Tibial artery (tissue), 4 donors: ENCODE results near the gene TEAD2.

Experiments used
- DNase-seq, 2 donors: peaks; one replicate each; pipeline ENCODE4 v3.0.0-alpha.2; 2019
- H3K27ac ChIP-seq, 2 donors: fragments of 200-600 bp; sonication (generic) in 1 of 2; 1 replicate in 1 of 2; 2 replicates in 1 of 2; pipeline ENCODE4 v1.5.1; 2018 to 2019; ENCODE audit warnings: mild to moderate bottlenecking in 1 of 2
- H3K27me3 ChIP-seq, 2 donors: fragments of 200-600 bp; sonication (generic) in 1 of 2; one replicate each; pipeline versions ENCODE4 v1.5.1 to v1.6.0; 2016 to 2019
- H3K36me3 ChIP-seq, 3 donors: fragments of 200-600 bp; sonication (generic) in 2 of 3; one replicate each; pipeline ENCODE4 v1.5.1; 2016 to 2019; ENCODE audit warnings: mild to moderate bottlenecking in 2 of 3
- H3K4me1 ChIP-seq, 4 donors: fragments of 200-600 bp; sonication (generic) in 2 of 4; 1 replicate in 3 of 4; 2 replicates in 1 of 4; pipeline ENCODE4 v1.5.1; 2016 to 2019
- H3K4me3 ChIP-seq, 2 donors: fragments of 200-600 bp; sonication (generic) in 1 of 2; 1 replicate in 1 of 2; 2 replicates in 1 of 2; pipeline ENCODE4 v1.5.1; 2018 to 2019; ENCODE audit warnings: mild to moderate bottlenecking in 2 of 2
- H3K9me3 ChIP-seq, 3 donors: fragments of 200-600 bp; sonication (generic) in 1 of 3; one replicate each; pipeline ENCODE4 v1.5.1; 2016 to 2019
- CTCF ChIP-seq, 2 experiments: fragments of 200-600 bp in 1 of 2; fragments of 450-650 bp in 1 of 2; IDR thresholded peaks; one replicate each; pipeline ENCODE4 v1.5.1; 2017 to 2019; ENCODE audit warnings: antibody characterized with exemption in 2 of 2, mild to moderate bottlenecking in 1 of 2, moderate library complexity in 1 of 2
- intact Hi-C: fragments of 100-400 bp; cut with DNase I; formaldehyde crosslinking; loops from one replicate; pipeline ENCODE4 v1.15.0; 2023; ENCODE audit warnings: low total_unique reads

The TEAD2 gene

GRCh38 chr19:49338691-49339300, 23.4 kb downstream of the TEAD2 start:
- H3K27me3 ChIP-seq, result no peaks in the 10 kb centered on the region
- TF ChIP-seq CTCF (IDR thresholded peaks at IDR 0.05), result no peak
- intact Hi-C loops, result no loop called here
- peaks cover 0 to 30% (median 18%) of the 10 kb centered on the region in 4 donors for H3K4me1 ChIP-seq
- H3K4me3 ChIP-seq, result peak overlapping the region; percentile 52 to 77
- H3K9me3 ChIP-seq, result no peaks in the 10 kb centered on the region
- H3K27ac ChIP-seq, result peak overlapping the region; percentile 85 to 96
- H3K36me3 ChIP-seq, result peaks cover 27 to 45% (median 28%) of the 10 kb centered on the region in 3 donors
- peak; percentile 58 to 90 for DNase-seq

DNA sequence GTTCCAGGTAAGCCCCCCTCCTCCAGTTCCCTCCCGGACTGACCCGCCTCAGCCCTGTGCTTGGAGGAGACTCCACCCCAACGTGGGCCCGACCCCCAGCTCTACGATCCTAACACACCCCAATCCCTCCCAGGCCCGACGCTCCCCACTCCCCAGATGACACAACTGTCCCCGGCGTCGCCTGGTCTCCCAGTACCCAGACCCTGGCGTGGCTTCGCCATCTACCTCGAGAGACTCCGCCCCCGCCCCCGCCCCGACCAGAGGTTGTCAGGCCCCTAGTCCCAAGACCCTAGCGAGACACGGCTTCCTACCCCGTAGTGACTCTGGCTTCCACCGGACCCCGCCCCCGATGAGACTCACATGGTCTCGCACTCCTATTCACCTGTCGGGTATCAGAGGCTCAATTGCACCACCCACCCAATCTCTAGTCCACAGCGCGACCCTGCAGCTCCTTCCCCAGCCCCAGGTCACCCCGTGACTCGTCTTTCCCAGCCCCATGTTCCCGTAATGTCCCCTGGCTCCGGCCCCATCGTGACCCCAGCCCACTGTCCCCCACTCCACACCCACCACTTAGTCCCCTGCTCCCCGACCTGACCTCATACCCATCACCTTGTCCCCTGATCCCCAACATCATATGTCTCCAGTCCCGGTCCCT, 24.1 kb downstream of the TEAD2 start:
- intact Hi-C loops, result no loop called here
- H3K36me3 ChIP-seq, result peaks cover 20 to 38% (median 21%) of the 10 kb centered on the region in 3 donors
- H3K4me1 ChIP-seq, result peaks cover 0 to 30% (median 18%) of the 10 kb centered on the region in 4 donors
- TF ChIP-seq CTCF (IDR thresholded peaks at IDR 0.05), result no peak
- no peaks in the 10 kb centered on the region for H3K27me3 ChIP-seq
- peak overlapping the region; percentile 85 to 96 for H3K27ac ChIP-seq
- no peaks in the 10 kb centered on the region for H3K9me3 ChIP-seq
- H3K4me3 ChIP-seq, result peak overlapping the region; percentile 52 to 77
- peak; percentile 22 to 67 for DNase-seq

DNA sequence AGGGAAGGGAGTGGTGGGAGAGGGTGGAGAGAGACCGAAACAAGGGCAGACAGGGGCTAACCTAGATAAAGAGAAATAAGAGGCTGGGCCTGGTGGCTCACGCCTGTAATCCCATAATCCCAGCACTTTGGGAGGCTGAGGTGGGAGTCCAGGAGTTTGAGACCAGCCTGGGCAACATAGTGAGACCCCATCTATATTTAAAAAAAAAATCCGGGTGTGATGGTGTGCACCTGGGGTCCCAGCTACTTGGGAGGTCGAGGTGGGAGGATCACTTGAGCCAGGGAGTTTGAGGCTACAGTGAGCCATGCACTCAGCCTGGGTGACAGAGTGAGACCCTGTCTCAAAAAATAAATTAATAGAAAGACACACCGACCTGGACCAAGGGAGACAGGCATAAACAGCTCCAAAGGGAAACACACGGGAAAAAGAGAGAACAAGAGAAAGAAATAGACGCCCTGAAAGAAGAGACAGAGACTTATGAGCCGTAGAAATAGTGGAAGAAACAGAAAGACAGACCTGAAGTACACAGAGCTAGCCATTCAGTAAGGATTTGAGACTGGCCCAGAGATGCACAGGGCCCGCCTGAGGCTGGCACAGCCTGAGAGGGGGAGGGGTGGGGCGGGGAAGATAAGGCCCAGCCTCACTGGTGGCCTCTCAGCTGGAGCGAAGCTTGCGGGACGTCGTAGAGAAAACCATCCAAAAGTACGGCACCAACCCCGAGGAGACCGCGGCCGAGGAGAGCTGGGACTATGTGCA, 24.8 kb downstream of the TEAD2 start:
- intact Hi-C loops, result no loop called here
- no peak for TF ChIP-seq CTCF (IDR thresholded peaks at IDR 0.05)
- no peak overlapping the region for H3K4me3 ChIP-seq
- H3K9me3 ChIP-seq, result no peaks in the 10 kb centered on the region
- no peaks in the 10 kb centered on the region for H3K27me3 ChIP-seq
- peak overlapping the region in 1 of 2 donors; percentile 85 for H3K27ac ChIP-seq
- DNase-seq, result no peak
- peaks cover 13 to 31% (median 14%) of the 10 kb centered on the region in 3 donors for H3K36me3 ChIP-seq
- peaks cover 0 to 30% (median 18%) of the 10 kb centered on the region in 4 donors for H3K4me1 ChIP-seq

- no peaks in the 10 kb centered on the region for H3K27me3 ChIP-seq
- peak in 1 of 2 donors; percentile 58 for DNase-seq
- no peaks in the 10 kb centered on the region for H3K9me3 ChIP-seq
- peaks cover 6 to 24% (median 7%) of the 10 kb centered on the region in 3 donors for H3K36me3 ChIP-seq
- H3K4me1 ChIP-seq, result peaks cover 0 to 30% (median 18%) of the 10 kb centered on the region in 4 donors
- no peak for TF ChIP-seq CTCF (IDR thresholded peaks at IDR 0.05)
- no peak overlapping the region for H3K4me3 ChIP-seq
- intact Hi-C loops, result no loop called here
- no peak overlapping the region for H3K27ac ChIP-seq
These were observed 25.5 kb downstream of the TEAD2 start for GRCh38 chr19:49336482-49337266.

DNA sequence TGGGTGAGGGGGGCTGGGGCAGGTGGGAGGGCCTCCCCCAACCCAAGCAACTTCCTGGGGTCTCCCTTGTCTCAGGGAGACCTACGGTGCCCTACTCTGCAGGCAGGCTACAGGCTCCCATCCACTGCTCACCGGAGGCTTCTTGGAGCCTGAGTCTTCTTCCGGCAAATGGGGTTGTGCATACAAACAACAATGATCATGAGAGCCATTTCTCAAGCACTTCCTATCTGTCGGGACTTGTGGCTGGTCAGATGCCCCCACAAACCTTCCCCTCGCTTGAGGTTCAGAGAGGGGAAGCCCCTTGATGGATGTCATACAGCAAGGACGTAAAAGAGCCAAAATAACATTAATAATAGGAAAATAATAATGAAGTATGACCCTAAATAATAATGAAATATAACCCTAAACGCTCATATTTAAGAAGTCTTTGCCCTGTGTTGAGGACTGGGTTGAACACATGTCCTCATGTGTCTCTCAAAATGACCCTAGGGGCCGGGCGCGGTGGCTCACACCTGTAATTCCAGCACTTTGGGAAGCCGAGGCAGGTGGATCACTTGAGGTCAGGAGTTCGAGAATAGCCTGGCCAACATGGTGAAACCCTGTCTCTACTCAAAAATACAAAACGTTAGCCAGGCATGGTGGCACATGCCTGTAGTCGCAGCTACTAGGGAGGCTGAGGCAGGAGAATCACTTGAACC, 26.3 kb downstream of the TEAD2 start:
- H3K27me3 ChIP-seq, result no peaks in the 10 kb centered on the region
- no peaks in the 10 kb centered on the region for H3K9me3 ChIP-seq
- H3K27ac ChIP-seq, result no peak overlapping the region
- peak in 1 of 2 donors; percentile 19 for DNase-seq
- no peak for TF ChIP-seq CTCF (IDR thresholded peaks at IDR 0.05)
- peak overlapping the region; percentile 21 to 28 for H3K4me3 ChIP-seq
- peaks cover 0 to 28% (median 16%) of the 10 kb centered on the region in 4 donors for H3K4me1 ChIP-seq
- intact Hi-C loops, result no loop called here
- H3K36me3 ChIP-seq, result peaks cover 7 to 23% (median 9%) of the 10 kb centered on the region in 3 donors
